Effector memory CD4-positive, alpha-beta T cell (primary cell): Measurements from ENCODE around the gene IGSF10.

ENCODE experiments used
- DNase-seq, 3 donors: peaks; one replicate each; pipeline ENCODE4 v3.0.0-alpha.2; 2020
- H3K27ac ChIP-seq: 2 replicates; pipeline ENCODE4 v1.7.0; 2013; ENCODE audit warnings: mild to moderate bottlenecking, low read length, moderate library complexity; ENCODE audit not compliant: insufficient read depth, poor library complexity, severe bottlenecking
- H3K27me3 ChIP-seq: replicated peaks from 2 replicates; pipeline ENCODE4 v1.7.0; 2013; ENCODE audit warnings: mild to moderate bottlenecking, low read length; ENCODE audit not compliant: insufficient read depth, control insufficient read depth, poor library complexity, severe bottlenecking
- H3K36me3 ChIP-seq: 2 replicates; pipeline ENCODE4 v1.7.0; 2013; ENCODE audit warnings: mild to moderate bottlenecking, low read length, moderate library complexity; ENCODE audit not compliant: control insufficient read depth, insufficient read depth
- H3K4me1 ChIP-seq: 2 replicates; pipeline ENCODE4 v1.7.0; 2013; ENCODE audit warnings: low read length, mild to moderate bottlenecking; ENCODE audit not compliant: control insufficient read depth, insufficient read depth, poor library complexity, severe bottlenecking
- H3K4me3 ChIP-seq: 2 replicates; pipeline ENCODE4 v1.7.0; 2013; ENCODE audit warnings: low read length, low read depth, mild to moderate bottlenecking; ENCODE audit not compliant: insufficient read depth, poor library complexity, severe bottlenecking
- H3K9me3 ChIP-seq: 2 replicates; pipeline ENCODE4 v1.7.0; 2013; ENCODE audit warnings: mild to moderate bottlenecking, low read length, moderate library complexity; ENCODE audit not compliant: control insufficient read depth

IGSF10 gene

DNA sequence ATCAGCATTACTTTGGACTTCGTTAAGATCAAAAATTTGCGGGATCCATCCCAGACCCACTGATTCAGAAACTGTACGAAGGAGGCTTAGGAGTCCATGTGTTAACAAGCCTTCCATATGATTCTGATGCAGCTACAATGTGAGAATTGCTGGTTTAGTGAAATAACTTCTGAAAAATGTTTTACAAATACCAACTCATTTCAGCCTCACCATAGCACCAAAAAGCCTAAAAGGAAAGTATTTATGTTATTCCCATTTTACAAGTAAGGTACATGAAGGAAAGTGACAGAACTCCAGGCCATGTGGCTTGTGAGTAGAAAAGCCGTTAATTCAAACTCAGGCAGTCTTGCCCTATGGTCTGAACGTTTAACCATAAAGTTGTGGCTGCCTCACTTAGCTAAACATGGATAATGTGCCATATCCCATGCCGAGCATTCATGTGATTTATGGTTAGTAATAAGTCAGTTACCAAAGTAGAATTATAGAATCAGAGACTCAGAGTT, 1.5 kb upstream of the IGSF10 start:
- Histone ChIP-seq H3K4me1 (no peaks in the 10 kb centered on the region), H3K27ac (no peak overlapping the region), H3K4me3 (no peak overlapping the region), H3K9me3 (no peaks in the 10 kb centered on the region), H3K36me3 (no peaks in the 10 kb centered on the region), H3K27me3 (no peaks in the 10 kb centered on the region)
- no peak for DNase-seq

GRCh38 chr3:151460228-151460627, 633 bp downstream of the IGSF10 start:
- no peak for DNase-seq
- Histone ChIP-seq H3K36me3 (no peaks in the 10 kb centered on the region), H3K9me3 (no peaks in the 10 kb centered on the region), H3K4me3 (no peak overlapping the region), H3K4me1 (no peaks in the 10 kb centered on the region), H3K27me3 (no peaks in the 10 kb centered on the region), H3K27ac (no peak overlapping the region)

- Histone ChIP-seq H3K36me3 (no peaks in the 10 kb centered on the region), H3K4me3 (no peak overlapping the region), H3K27me3 (no peaks in the 10 kb centered on the region), H3K9me3 (no peaks in the 10 kb centered on the region), H3K4me1 (no peaks in the 10 kb centered on the region), H3K27ac (no peak overlapping the region)
- no peak for DNase-seq
Measured at GRCh38 chr3:151459358-151459757, 1.5 kb downstream of the IGSF10 start.

- DNase-seq, result no peak
- no peak overlapping the region for H3K27ac ChIP-seq
- H3K4me3 ChIP-seq, result no peak overlapping the region
- no peaks in the 10 kb centered on the region for H3K4me1 ChIP-seq
- H3K27me3 ChIP-seq, result no peaks in the 10 kb centered on the region
- no peaks in the 10 kb centered on the region for H3K9me3 ChIP-seq
- H3K36me3 ChIP-seq, result no peaks in the 10 kb centered on the region
Measured at GRCh38 chr3:151456065-151456464, 4.8 kb downstream of the IGSF10 start.

- Histone ChIP-seq H3K27me3 (no peaks in the 10 kb centered on the region), H3K4me3 (no peak overlapping the region), H3K27ac (no peak overlapping the region), H3K36me3 (no peaks in the 10 kb centered on the region), H3K4me1 (no peaks in the 10 kb centered on the region), H3K9me3 (no peaks in the 10 kb centered on the region)
- no peak for DNase-seq
Measured at GRCh38 chr3:151452841-151453240, 8.0 kb downstream of the IGSF10 start.

DNA sequence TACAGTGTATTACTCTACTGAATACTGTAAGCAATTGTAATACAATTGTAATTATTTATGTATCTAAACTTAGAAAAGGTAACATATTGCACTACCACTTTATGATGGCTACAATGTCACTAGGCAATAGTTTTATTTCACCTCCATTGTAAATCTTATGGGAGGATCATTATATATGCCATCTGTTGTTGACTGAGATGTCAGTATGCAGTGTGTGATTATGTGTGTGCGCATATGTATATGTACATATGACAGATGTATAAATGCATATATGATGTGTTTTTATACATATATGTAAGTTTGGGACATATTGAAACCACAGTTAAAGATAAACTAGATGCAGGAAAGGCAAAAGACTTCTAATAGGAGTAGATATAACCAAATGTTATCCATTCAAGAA, 8.5 kb downstream of the IGSF10 start:
- no peak for DNase-seq
- Histone ChIP-seq H3K9me3 (no peaks in the 10 kb centered on the region), H3K4me3 (no peak overlapping the region), H3K27me3 (no peaks in the 10 kb centered on the region), H3K27ac (no peak overlapping the region), H3K36me3 (no peaks in the 10 kb centered on the region), H3K4me1 (no peaks in the 10 kb centered on the region)

DNA sequence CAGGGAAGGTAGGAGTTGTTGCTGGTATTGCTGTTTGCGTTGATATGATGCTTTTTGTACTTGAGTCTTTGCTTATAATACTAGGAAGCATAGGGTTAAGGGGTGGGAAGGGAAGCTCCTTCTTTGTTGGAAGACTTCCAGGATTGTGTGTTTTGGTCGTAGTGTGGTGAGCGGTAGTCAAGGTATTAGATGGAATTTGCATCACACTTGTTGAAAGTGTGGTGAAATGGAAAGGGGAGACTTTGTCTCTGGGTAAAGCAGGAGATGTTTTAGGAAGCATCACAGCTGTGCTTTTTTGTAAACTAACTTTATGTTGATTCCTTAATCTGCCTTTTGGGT, 14.9 kb downstream of the IGSF10 start:
- no peak for DNase-seq
- H3K4me1 ChIP-seq, result no peaks in the 10 kb centered on the region
- H3K4me3 ChIP-seq, result no peak overlapping the region
- H3K36me3 ChIP-seq, result no peaks in the 10 kb centered on the region
- H3K27ac ChIP-seq, result no peak overlapping the region
- H3K9me3 ChIP-seq, result no peaks in the 10 kb centered on the region
- no peaks in the 10 kb centered on the region for H3K27me3 ChIP-seq

GRCh38 chr3:151445273-151446001, 15.4 kb downstream of the IGSF10 start:
- H3K27ac ChIP-seq, result no peak overlapping the region
- no peaks in the 10 kb centered on the region for H3K4me1 ChIP-seq
- H3K4me3 ChIP-seq, result no peak overlapping the region
- no peaks in the 10 kb centered on the region for H3K27me3 ChIP-seq
- no peaks in the 10 kb centered on the region for H3K9me3 ChIP-seq
- DNase-seq, result no peak
- H3K36me3 ChIP-seq, result no peaks in the 10 kb centered on the region

DNA sequence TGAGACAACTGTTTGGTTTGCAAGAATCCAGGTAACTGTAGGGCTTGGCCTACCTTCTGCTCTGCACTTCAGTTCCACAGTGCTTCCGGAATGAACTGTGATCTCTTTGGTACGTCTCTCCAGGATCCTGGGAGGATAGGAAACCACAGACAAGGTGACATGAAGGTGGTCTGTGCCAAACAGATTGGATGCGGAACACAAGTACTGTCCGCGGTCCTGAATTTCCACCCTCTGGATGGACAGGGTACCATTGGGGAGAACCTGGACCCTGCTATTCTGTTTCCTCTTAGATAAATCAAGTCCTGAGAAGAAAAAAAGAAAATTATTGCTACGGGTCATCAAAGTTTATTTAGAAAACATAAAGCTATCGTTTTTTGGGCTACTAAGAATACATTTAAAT, 17.3 kb downstream of the IGSF10 start:
- Histone ChIP-seq H3K4me1 (no peaks in the 10 kb centered on the region), H3K4me3 (no peak overlapping the region), H3K9me3 (no peaks in the 10 kb centered on the region), H3K27ac (no peak overlapping the region), H3K36me3 (no peaks in the 10 kb centered on the region), H3K27me3 (no peaks in the 10 kb centered on the region)
- no peak for DNase-seq

- H3K27ac ChIP-seq, result no peak overlapping the region
- no peak for DNase-seq
- H3K36me3 ChIP-seq, result no peaks in the 10 kb centered on the region
- no peak overlapping the region for H3K4me3 ChIP-seq
- H3K4me1 ChIP-seq, result no peaks in the 10 kb centered on the region
- no peaks in the 10 kb centered on the region for H3K9me3 ChIP-seq
- no peaks in the 10 kb centered on the region for H3K27me3 ChIP-seq
Measured at GRCh38 chr3:151440940-151441339, 19.9 kb downstream of the IGSF10 start.
